H9 (cell line): ENCODE measurements around the gene TMEM242. TPM values are rescaled to one million over a fixed set of nuclear protein-coding genes. Genes with fewer than 3 reads are reported as not detected.

Experiments
- DNase-seq: peaks from one replicate; pipeline ENCODE4 v3.0.0-alpha.2; 2017
- H2AFZ ChIP-seq: one replicate; pipeline ENCODE4 v1.6.1; 2013; ENCODE audit warnings: mild to moderate bottlenecking, low read length, control low read depth, moderate library complexity
- H2AK5ac ChIP-seq: 2 replicates; pipeline ENCODE4 v1.6.1; 2013; ENCODE audit warnings: low read length, control low read depth, mixed read lengths; ENCODE audit not compliant: insufficient read length
- H2BK120ac ChIP-seq: one replicate; pipeline ENCODE4 v1.6.1; 2013; ENCODE audit warnings: low read depth, mild to moderate bottlenecking, low read length, control low read depth, inconsistent platforms; ENCODE audit not compliant: poor library complexity, severe bottlenecking
- H2BK12ac ChIP-seq: 2 replicates; pipeline ENCODE4 v1.6.1; 2013; ENCODE audit warnings: low read length, control low read depth, mixed read lengths, low read depth; ENCODE audit not compliant: insufficient read length
- H2BK15ac ChIP-seq: 2 replicates; pipeline ENCODE4 v1.6.1; 2013; ENCODE audit warnings: low read depth, low read length, control low read depth
- H2BK20ac ChIP-seq: one replicate; pipeline ENCODE4 v1.6.1; 2013; ENCODE audit warnings: low read depth, mild to moderate bottlenecking, low read length, control low read depth, inconsistent platforms; ENCODE audit not compliant: poor library complexity, severe bottlenecking
- H2BK5ac ChIP-seq: 2 replicates; pipeline ENCODE4 v1.6.1; 2013; ENCODE audit warnings: low read length, control low read depth, mixed read lengths; ENCODE audit not compliant: insufficient read length
- H3K14ac ChIP-seq: 2 replicates; pipeline ENCODE4 v1.6.1; 2013; ENCODE audit warnings: low read length, control low read depth; ENCODE audit not compliant: insufficient read depth
- H3K18ac ChIP-seq: 2 replicates; pipeline ENCODE4 v1.6.1; 2013; ENCODE audit warnings: low read depth, mild to moderate bottlenecking, mixed read lengths, low read length, control low read depth; ENCODE audit not compliant: insufficient read length
- H3K23ac ChIP-seq: 2 replicates; pipeline ENCODE4 v1.6.1; 2013; ENCODE audit warnings: low read length, control low read depth, mixed read lengths, low read depth; ENCODE audit not compliant: insufficient read length
- H3K23me2 ChIP-seq: 2 replicates; pipeline ENCODE4 v1.6.1; 2013; ENCODE audit warnings: low read depth, mild to moderate bottlenecking, mixed read lengths, low read length, control low read depth; ENCODE audit not compliant: insufficient read length, poor library complexity, severe bottlenecking
- H3K27ac ChIP-seq: 2 replicates; pipeline ENCODE4 v1.5.1; 2013; ENCODE audit warnings: low read length, control low read depth, mixed read lengths, low read depth; ENCODE audit not compliant: insufficient read length
- H3K27me3 ChIP-seq: 2 replicates; pipeline ENCODE4 v1.6.1; 2013; ENCODE audit warnings: low read length, control low read depth, inconsistent platforms; ENCODE audit not compliant: insufficient read depth
- H3K4ac ChIP-seq: 2 replicates; pipeline ENCODE4 v1.6.1; 2013; ENCODE audit warnings: low read depth, mild to moderate bottlenecking, control low read depth, inconsistent platforms, low read length, moderate library complexity
- H3K4me1 ChIP-seq: 2 replicates; pipeline ENCODE4 v1.6.1; 2013; ENCODE audit warnings: low read length, control low read depth, inconsistent platforms; ENCODE audit not compliant: insufficient read depth
- H3K4me2 ChIP-seq: 2 replicates; pipeline ENCODE4 v1.6.1; 2013; ENCODE audit warnings: low read length, control low read depth, mixed read lengths; ENCODE audit not compliant: insufficient read length, insufficient read depth
- H3K56ac ChIP-seq: 2 replicates; pipeline ENCODE4 v1.6.1; 2013; ENCODE audit warnings: low read depth, mild to moderate bottlenecking, mixed read lengths, low read length, control low read depth; ENCODE audit not compliant: insufficient read length
- H3K79me1 ChIP-seq: 2 replicates; pipeline ENCODE4 v1.6.1; 2013; ENCODE audit warnings: low read depth, mild to moderate bottlenecking, moderate library complexity, low read length, control low read depth, inconsistent platforms; ENCODE audit not compliant: insufficient read depth, poor library complexity, severe bottlenecking
- H3K79me2 ChIP-seq: 2 replicates; pipeline ENCODE4 v1.6.1; 2013; ENCODE audit warnings: low read length, control low read depth, inconsistent platforms; ENCODE audit not compliant: insufficient read depth
- H3K9ac ChIP-seq: 2 replicates; pipeline ENCODE4 v1.6.1; 2013; ENCODE audit warnings: low read length, control low read depth, mixed read lengths; ENCODE audit not compliant: insufficient read length; ENCODE audit errors: extremely low read depth
- H3K9me3 ChIP-seq: one replicate; pipeline ENCODE4 v1.6.1; 2013; ENCODE audit warnings: low read depth, low read length, inconsistent platforms; ENCODE audit not compliant: control insufficient read depth
- H3T11ph ChIP-seq: one replicate; pipeline ENCODE4 v1.6.1; 2013; ENCODE audit warnings: mild to moderate bottlenecking, low read length, control low read depth, inconsistent platforms
- H4K20me1 ChIP-seq: one replicate; pipeline ENCODE4 v1.6.1; 2013; ENCODE audit not compliant: control insufficient read depth, insufficient read length, insufficient read depth
- H4K5ac ChIP-seq: 2 replicates; pipeline ENCODE4 v1.6.1; 2013; ENCODE audit warnings: low read depth, mild to moderate bottlenecking, mixed read lengths, low read length, control low read depth; ENCODE audit not compliant: insufficient read length
- H4K8ac ChIP-seq: replicated peaks from 2 replicates; pipeline ENCODE4 v1.6.1; 2013; ENCODE audit warnings: low read length, control low read depth, mixed read lengths, low read depth; ENCODE audit not compliant: insufficient read length
- H4K91ac ChIP-seq: 2 replicates; pipeline ENCODE4 v1.6.1; 2013; ENCODE audit warnings: low read depth, mild to moderate bottlenecking, moderate library complexity, mixed read lengths, low read length, control low read depth; ENCODE audit not compliant: insufficient read length
- H3K27ac Mint-ChIP-seq, 3 experiments: 2 replicates in 2 of 3; 3 replicates in 1 of 3; pipeline ENCODE4 v1.8.0; 2020 to 2021; ENCODE audit warnings: mixed read lengths in 3 of 3, mild to moderate bottlenecking in 1 of 3, moderate library complexity in 1 of 3
- H3K27me3 Mint-ChIP-seq: 2 replicates; pipeline ENCODE4 v1.8.0; 2021; ENCODE audit warnings: low read depth, mild to moderate bottlenecking, moderate library complexity, mixed read lengths
- H3K36me3 Mint-ChIP-seq, 3 experiments: 2 replicates in 2 of 3; 3 replicates in 1 of 3; pipeline ENCODE4 v1.8.0; 2020 to 2021; ENCODE audit warnings: low read depth in 3 of 3, mixed read lengths in 3 of 3; ENCODE audit not compliant: insufficient read depth in 1 of 3
- H3K4me1 Mint-ChIP-seq, 2 experiments: 2 replicates each; pipeline ENCODE4 v1.8.0; 2020; ENCODE audit warnings: mixed read lengths in 2 of 2
- H3K4me3 Mint-ChIP-seq, 2 experiments: 2 replicates in 1 of 2; 3 replicates in 1 of 2; pipeline ENCODE4 v1.8.0; 2020 to 2021; ENCODE audit warnings: mild to moderate bottlenecking in 2 of 2, mixed read lengths in 2 of 2, moderate library complexity in 1 of 2
- H3K9me3 Mint-ChIP-seq, 2 experiments: 2 replicates in 1 of 2; 3 replicates in 1 of 2; pipeline ENCODE4 v1.8.0; 2020; ENCODE audit warnings: mild to moderate bottlenecking in 2 of 2, mixed read lengths in 2 of 2, moderate library complexity in 1 of 2
- CTCF ChIP-seq: fragments of 200-600 bp; sonication (generic); conservative IDR thresholded peaks from 3 replicates; pipeline ENCODE4 v1.8.0; 2021; ENCODE audit warnings: antibody characterized with exemption, mild to moderate bottlenecking
- WGBS: extraction: QIAGEN DNeasy Blood & Tissue Kit; methylation state at CpG from one replicate; pipeline ENCODE4 v1.1.7; 2013; ENCODE audit warnings: missing lambda C conversion rate, low lambda C conversion rate, mixed read lengths; ENCODE audit not compliant: insufficient read length; ENCODE audit errors: extremely low coverage; 5-methylcytosine and 5-hydroxymethylcytosine counted together
- total RNA-seq: library from RNA; stranded (reverse); gene quantifications from 2 replicates; pipeline ENCODE4 v1.2.1, GENCODE V29; 2021

TMEM242 gene
- total RNA-seq, 1 experiment from 2014 or later: 10.5 TPM

- Histone ChIP-seq H2BK12ac (no peak overlapping the region), H3K79me2 (peaks cover 2% of the 10 kb centered on the region; the same call in 1 of the 2 replicates), H3K4me2 (no peak overlapping the region)
These were observed 29.5 kb downstream of the TMEM242 start for GRCh38 chr6:157293780-157294179.

More at GRCh38 chr6:157293780-157294179, 29.5 kb downstream of the TMEM242 start:
- no peak overlapping the region for H3K56ac ChIP-seq
- Mint-ChIP-seq H3K27ac (no peak overlapping the region), H3K27me3 (no peaks in the 10 kb centered on the region), H3K9me3 (no peaks in the 10 kb centered on the region), H3K4me1 (peaks cover 16 to 20% of the 10 kb centered on the region in 2 experiments), H3K36me3 (peaks cover 0 to 10% (median 4%) of the 10 kb centered on the region in 3 experiments; a peak in 5 of 7 replicates), H3K4me3 (no peak overlapping the region)
- no peak overlapping the region for H3K27ac ChIP-seq
- no peak overlapping the region for H3K23ac ChIP-seq
- TF ChIP-seq CTCF: no peak
- H4K91ac ChIP-seq: no peak overlapping the region
- no peak overlapping the region for H3K9ac ChIP-seq
- no peak overlapping the region for H2BK15ac ChIP-seq
- no peak overlapping the region for H2AK5ac ChIP-seq
- DNase-seq: no peak
- no peaks in the 10 kb centered on the region for H3K23me2 ChIP-seq
- H3K18ac ChIP-seq: no peak overlapping the region
- H3K14ac ChIP-seq: no peak overlapping the region
- no peak overlapping the region for H2AFZ ChIP-seq
- no peaks in the 10 kb centered on the region for H3K9me3 ChIP-seq
- H3K79me1 ChIP-seq: no peaks in the 10 kb centered on the region
- no peak overlapping the region for H2BK5ac ChIP-seq
- H3T11ph ChIP-seq: no peak overlapping the region
- peaks cover 5% of the 10 kb centered on the region; the same call in 1 of the 2 replicates for H3K4me1 ChIP-seq
- no peak overlapping the region for H3K4ac ChIP-seq
- WGBS: no CpG with 5 or more reads among the region's 6 CpGs
- H4K5ac ChIP-seq: no peak overlapping the region
- no peaks in the 10 kb centered on the region for H3K27me3 ChIP-seq
- H4K20me1 ChIP-seq: no peaks in the 10 kb centered on the region
- no peak overlapping the region for H2BK120ac ChIP-seq
- H4K8ac ChIP-seq: no peak overlapping the region
- no peak overlapping the region for H2BK20ac ChIP-seq
